Uterus (tissue), 4 donors: Measurements from ENCODE around the gene IL5RA. TPM values are rescaled to one million over a fixed set of nuclear protein-coding genes. Genes with fewer than 3 reads are reported as not detected.

Experiments used
- DNase-seq, 2 donors: peaks; one replicate each; pipeline ENCODE4 v3.0.0-alpha.2; 2019 to 2020
- H3K27ac ChIP-seq, 2 donors: fragments of 200-600 bp; sonication (generic); 1 replicate in 1 of 2; 2 replicates in 1 of 2; pipeline ENCODE4 v1.5.1; 2016 to 2018
- H3K27me3 ChIP-seq, 2 donors: fragments of 200-600 bp; sonication (generic); one replicate each; pipeline ENCODE4 v1.5.1; 2018 to 2019; ENCODE audit warnings: control low read depth in 1 of 2
- H3K36me3 ChIP-seq, 2 donors: fragments of 200-600 bp; sonication (generic); one replicate each; pipeline ENCODE4 v1.5.1; 2019; ENCODE audit warnings: control low read depth in 1 of 2
- H3K4me1 ChIP-seq, 2 donors: fragments of 200-600 bp; sonication (generic); one replicate each; pipeline ENCODE4 v1.5.1; 2018 to 2019; ENCODE audit warnings: control low read depth in 1 of 2
- H3K4me3 ChIP-seq, 2 donors: fragments of 200-600 bp; sonication (generic); 1 replicate in 1 of 2; 2 replicates in 1 of 2; pipeline ENCODE4 v1.5.1; 2018 to 2019; ENCODE audit warnings: mild to moderate bottlenecking in 1 of 2
- H3K9me3 ChIP-seq, 2 donors: fragments of 200-600 bp; sonication (generic); one replicate each; pipeline ENCODE4 v1.5.1; 2019; ENCODE audit warnings: control low read depth in 1 of 2
- POLR2A ChIP-seq, 2 donors: fragments of 450-650 bp; IDR thresholded peaks; one replicate each; pipeline ENCODE4 v1.6.1; 2016; ENCODE audit warnings: antibody characterized with exemption in 2 of 2, mild to moderate bottlenecking in 1 of 2, moderate library complexity in 1 of 2
- intact Hi-C: fragments of 100-400 bp; cut with DNase I; formaldehyde crosslinking; loops from one replicate; pipeline ENCODE4 v1.15.1; 2023; ENCODE audit warnings: low total_unique reads
- total RNA-seq, 4 donors: library from RNA; depleted of rRNA in 3 of 4; stranded (reverse); fragments of >200 nt in 3 of 4; gene quantifications; one replicate each; pipeline versions ENCODE4 v1.1.0 to v1.2.4, GENCODE V29; 2014 to 2023
- TF ChIP-seq, protein P1 (sequence below), 4 experiments: fragments of 200-600 bp in 2 of 4; fragments of 450-650 bp in 2 of 4; sonication (generic) in 2 of 4; IDR thresholded peaks; one replicate each; pipeline ENCODE4 v1.5.1; 2016 to 2019; ENCODE audit warnings: antibody characterized with exemption in 4 of 4, mild to moderate bottlenecking in 2 of 4, moderate library complexity in 1 of 4
- donor health status: DM: yes; HTN: yes; CAD: no.

IL5RA gene
- total RNA-seq, 4 donors from 2014 or later: under 0.01 to 3.6 (median 0.64) TPM; not detected in 1

DNA sequence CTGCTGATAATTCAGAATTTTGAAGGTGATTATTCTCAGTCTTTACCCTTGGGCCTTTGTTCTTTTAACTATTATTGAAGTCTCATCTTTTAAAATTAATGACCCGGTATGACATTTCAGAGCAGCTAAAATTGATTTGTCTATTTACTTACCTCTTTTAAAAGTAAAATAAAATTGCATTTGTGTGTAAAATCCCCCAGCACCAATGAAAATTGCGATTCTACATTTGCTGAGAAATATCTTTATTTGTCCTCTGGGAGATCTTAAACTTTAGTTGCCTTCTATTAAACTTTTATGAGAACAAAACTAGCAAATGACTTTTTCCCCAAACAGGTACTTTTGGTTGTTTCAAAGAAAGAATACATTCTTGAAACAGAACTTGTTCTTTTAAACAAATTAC is 7.5 kb upstream of the IL5RA start:
- no peak overlapping the region for H3K4me3 ChIP-seq
- no peak for TF ChIP-seq POLR2A (IDR thresholded peaks at IDR 0.05)
- TF ChIP-seq, protein P1, sequence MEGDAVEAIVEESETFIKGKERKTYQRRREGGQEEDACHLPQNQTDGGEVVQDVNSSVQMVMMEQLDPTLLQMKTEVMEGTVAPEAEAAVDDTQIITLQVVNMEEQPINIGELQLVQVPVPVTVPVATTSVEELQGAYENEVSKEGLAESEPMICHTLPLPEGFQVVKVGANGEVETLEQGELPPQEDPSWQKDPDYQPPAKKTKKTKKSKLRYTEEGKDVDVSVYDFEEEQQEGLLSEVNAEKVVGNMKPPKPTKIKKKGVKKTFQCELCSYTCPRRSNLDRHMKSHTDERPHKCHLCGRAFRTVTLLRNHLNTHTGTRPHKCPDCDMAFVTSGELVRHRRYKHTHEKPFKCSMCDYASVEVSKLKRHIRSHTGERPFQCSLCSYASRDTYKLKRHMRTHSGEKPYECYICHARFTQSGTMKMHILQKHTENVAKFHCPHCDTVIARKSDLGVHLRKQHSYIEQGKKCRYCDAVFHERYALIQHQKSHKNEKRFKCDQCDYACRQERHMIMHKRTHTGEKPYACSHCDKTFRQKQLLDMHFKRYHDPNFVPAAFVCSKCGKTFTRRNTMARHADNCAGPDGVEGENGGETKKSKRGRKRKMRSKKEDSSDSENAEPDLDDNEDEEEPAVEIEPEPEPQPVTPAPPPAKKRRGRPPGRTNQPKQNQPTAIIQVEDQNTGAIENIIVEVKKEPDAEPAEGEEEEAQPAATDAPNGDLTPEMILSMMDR (IDR thresholded peaks at IDR 0.05): no peak
- no peaks in the 10 kb centered on the region for H3K9me3 ChIP-seq
- H3K27me3 ChIP-seq: no peaks in the 10 kb centered on the region
- no peaks in the 10 kb centered on the region for H3K4me1 ChIP-seq
- no peak for DNase-seq
- H3K27ac ChIP-seq: no peak overlapping the region
- H3K36me3 ChIP-seq: no peaks in the 10 kb centered on the region
- intact Hi-C loops: no loop called here

DNA sequence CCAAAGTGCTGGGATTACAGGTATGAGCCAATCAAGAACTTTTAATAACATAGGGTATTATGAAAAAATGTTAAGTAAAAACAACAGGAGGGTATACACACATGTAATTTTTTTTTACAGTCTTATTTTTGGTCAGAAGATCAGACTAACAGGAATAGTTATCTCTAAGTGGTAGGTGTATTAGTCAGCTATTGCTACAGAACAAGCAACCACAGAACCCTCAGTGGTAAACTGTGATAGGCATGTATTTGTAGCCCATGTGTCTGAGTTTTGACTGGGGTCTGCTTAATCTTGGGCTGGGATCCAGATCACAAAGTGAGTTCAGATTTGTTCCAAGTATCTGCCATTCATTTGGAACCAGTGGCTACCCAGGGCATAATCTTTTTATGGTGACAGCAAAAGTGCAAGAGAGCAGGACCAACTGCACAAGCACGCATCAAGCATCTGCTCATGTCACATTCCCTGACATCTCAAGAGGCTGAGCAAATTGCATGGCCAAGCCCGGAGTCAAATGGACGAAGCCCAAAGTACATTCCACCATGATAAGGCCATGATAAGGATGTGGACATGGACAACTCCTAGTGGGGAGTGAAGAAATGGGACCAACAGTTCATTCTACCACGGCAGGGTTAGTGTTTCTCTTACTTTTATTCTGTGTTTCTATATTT is 3.0 kb upstream of the IL5RA start:
- H3K27ac ChIP-seq: no peak overlapping the region
- no peaks in the 10 kb centered on the region for H3K36me3 ChIP-seq
- H3K27me3 ChIP-seq: no peaks in the 10 kb centered on the region
- no peak for DNase-seq
- H3K4me1 ChIP-seq: no peaks in the 10 kb centered on the region
- no peaks in the 10 kb centered on the region for H3K9me3 ChIP-seq
- intact Hi-C loops: no loop called here
- H3K4me3 ChIP-seq: no peak overlapping the region
- TF ChIP-seq, protein P1 (IDR thresholded peaks at IDR 0.05): no peak
- no peak for TF ChIP-seq POLR2A (IDR thresholded peaks at IDR 0.05)

DNA sequence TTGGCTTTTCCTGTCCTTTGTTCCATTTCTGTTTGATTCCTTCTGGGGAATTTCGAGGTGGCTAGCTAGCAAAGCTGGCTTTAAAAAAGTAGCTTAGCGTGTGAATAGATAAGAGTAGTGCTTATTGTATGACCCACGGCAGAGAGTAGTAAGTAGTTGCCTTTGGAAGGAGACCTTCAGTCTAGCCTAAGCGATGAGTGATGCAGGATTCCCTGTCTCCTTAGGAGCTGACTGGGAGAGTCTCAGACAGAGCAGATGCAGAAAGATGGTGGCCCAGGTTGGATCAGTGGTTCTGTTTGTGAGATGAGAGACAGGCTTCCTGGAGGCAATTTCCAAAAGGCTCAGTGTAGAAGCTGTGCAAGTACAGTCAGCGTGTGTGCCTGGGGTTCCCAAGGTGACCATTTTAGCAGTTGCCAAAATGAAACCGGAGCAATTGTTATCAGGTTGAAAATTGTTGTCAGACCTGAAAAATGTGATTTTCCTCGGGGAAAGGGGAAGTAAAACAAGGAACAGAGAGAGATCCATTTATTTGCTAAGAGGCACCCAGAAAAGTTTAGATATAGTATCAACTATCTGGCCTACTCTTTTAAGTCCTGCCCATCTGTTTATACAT is 681 bp upstream of the IL5RA start:
- H3K4me3 ChIP-seq: no peak overlapping the region
- no peak for TF ChIP-seq POLR2A (IDR thresholded peaks at IDR 0.05)
- no peak overlapping the region for H3K27ac ChIP-seq
- intact Hi-C loops: no loop called here
- H3K9me3 ChIP-seq: no peaks in the 10 kb centered on the region
- no peaks in the 10 kb centered on the region for H3K36me3 ChIP-seq
- no peaks in the 10 kb centered on the region for H3K27me3 ChIP-seq
- H3K4me1 ChIP-seq: no peaks in the 10 kb centered on the region
- DNase-seq: no peak

DNA sequence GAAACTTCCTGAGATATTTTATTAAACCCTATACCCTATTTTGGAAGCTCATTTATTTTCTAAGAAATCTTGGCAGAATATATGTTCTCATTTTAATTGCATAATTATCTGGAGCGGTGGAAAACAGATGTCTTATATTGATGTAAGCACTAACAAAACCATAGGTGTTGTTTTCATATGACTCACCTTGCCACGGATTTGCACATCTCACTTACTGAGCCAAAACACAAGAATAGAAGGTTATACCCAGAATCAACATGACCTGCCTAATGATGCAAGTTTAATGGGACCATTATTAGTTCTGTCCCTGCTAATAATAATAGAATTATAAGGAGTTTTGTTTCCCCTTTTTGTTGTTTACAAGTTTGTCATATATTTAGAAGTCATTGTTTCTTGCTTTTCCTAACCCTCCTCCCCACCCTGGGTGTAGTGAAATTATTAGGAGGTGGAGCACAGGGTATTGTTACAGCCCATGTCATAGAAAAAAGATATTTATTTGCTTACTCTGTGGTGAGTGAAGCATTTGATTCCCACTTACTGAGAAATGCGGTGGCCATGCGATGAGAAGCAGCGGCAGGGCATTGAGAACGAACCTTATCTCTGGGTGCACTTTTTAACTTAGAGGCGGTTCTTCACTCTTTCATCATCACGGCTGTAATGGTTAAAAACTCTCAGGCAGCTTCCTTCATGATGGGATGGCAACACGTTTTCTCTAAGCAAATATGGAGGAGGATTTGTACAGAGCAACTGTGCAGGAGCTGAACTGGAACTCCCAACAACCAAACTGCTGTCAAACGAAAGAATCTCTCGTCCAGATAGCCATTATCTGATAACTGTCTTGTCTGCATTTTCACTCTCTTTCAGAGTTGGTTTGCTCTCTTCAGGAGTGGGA is 521 bp downstream of the IL5RA start:
- no peaks in the 10 kb centered on the region for H3K9me3 ChIP-seq
- H3K4me3 ChIP-seq: no peak overlapping the region
- no peaks in the 10 kb centered on the region for H3K27me3 ChIP-seq
- H3K4me1 ChIP-seq: no peaks in the 10 kb centered on the region
- intact Hi-C loops: no loop called here
- no peak for DNase-seq
- H3K36me3 ChIP-seq: no peaks in the 10 kb centered on the region
- H3K27ac ChIP-seq: no peak overlapping the region
- TF ChIP-seq, protein P1 (IDR thresholded peaks at IDR 0.05): no peak
- TF ChIP-seq POLR2A (IDR thresholded peaks at IDR 0.05): no peak

DNA sequence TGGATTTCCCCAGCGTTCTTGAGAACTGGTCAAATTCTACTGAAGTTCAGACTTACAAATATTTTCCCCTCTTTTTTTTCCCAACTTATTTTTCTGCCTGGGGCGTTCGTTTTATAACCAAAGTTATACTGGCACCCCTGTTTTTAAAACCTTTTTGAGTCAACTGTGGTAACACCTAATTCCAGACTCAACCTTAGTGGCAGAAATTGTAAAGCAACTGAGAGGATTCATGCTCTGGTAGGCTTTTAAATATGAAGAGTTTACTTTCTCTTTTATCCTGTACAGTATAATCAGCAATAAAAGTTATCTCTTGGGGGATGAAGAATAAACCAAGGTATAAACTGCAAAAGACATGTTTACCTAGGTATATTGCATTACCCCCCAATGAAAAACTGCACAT is 2.3 kb downstream of the IL5RA start:
- H3K27ac ChIP-seq: no peak overlapping the region
- H3K27me3 ChIP-seq: no peaks in the 10 kb centered on the region
- no peak for DNase-seq
- TF ChIP-seq, protein P1 (IDR thresholded peaks at IDR 0.05): no peak
- TF ChIP-seq POLR2A (IDR thresholded peaks at IDR 0.05): no peak
- intact Hi-C loops: no loop called here
- H3K9me3 ChIP-seq: no peaks in the 10 kb centered on the region
- H3K4me1 ChIP-seq: no peaks in the 10 kb centered on the region
- H3K36me3 ChIP-seq: no peaks in the 10 kb centered on the region
- H3K4me3 ChIP-seq: no peak overlapping the region
